ENCODE measurements around the gene RPS6KA2.

The RPS6KA2 gene

DNA sequence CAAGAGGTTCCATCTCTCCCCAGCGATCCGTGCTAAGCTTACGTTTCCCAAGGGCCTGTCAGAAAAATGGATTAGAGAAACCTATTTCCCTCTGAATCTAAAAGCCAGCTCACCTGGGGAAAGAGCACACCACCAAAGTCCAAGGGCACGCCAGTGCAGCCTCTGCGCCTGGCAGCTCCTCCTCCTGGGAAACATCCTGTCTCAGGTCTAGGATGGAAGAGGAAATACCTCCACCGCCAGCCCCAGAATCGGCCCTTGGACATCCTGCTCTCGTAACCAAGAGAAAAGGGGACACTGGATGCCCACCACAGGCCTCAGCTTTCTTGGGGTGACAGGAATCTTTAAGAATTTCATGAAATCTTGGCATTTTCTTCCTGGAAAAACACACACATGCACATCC is 59.2 kb downstream of the RPS6KA2 start:
- DNase-seq: no peak

DNA sequence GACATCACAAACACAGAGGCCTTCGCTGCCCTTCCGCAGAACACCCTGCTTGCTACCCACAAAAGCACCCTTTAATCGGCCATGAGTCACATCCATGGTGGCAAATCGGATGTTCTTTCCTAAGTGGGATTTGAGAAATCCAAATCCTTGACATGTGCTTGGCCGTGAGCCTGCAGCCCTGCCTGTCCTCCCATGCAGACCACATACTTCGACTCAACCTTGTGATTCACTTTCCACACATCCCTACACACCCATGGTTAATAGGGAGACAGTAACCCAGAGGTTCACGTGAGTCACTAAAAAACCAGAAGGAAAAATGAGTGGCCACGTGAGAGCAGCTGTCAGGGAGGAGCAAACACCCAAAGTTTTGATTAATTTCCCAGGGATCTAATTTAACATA is 59.9 kb downstream of the RPS6KA2 start:
- no peak for DNase-seq

DNA sequence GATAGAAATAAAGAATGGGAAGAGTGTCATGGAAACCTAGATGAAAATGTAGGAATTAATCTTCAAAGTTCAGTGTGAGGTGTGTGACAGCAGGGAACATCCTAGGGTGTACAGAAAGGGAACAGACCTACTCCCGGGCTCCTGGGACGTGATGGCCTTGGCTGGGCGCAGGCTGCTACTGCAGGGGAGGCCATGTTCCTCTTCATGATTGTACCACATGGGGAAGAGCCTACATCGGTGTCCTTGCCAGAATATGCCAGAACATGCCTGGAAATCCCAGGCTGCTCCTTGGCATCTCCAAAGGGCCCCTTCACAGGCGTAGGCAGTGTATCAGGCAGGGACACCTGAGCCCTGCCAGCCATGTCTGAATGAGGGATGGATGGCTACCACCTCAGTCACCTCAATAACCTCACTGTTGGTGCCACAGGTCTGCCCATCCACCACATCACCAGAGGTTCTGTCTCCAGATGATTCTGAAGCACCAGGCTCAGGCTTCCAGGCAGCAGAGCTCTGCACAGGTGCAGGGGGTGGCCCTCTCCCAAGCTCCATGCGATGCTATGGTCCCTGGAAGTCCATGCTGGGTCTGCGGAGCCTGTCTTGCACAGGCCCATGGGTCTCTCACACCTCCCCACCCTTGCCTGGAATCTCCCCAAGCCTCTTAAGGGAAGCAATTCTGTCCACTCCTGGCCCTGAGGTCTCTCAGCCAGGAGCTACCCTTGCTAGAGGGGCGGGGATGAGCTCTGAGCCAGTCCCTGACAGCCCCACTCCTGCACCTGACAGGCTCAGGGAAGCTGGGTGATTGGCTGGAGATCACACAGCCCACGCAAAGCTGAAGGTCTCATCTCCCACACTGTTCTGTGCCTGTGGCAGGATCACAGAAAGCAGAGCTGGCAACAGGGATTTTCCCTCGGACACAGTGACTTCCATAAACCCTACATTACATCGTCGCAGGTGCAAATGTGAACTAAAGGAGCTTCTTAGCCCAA is 60.7 kb downstream of the RPS6KA2 start:
- DNase-seq: no peak

DNA sequence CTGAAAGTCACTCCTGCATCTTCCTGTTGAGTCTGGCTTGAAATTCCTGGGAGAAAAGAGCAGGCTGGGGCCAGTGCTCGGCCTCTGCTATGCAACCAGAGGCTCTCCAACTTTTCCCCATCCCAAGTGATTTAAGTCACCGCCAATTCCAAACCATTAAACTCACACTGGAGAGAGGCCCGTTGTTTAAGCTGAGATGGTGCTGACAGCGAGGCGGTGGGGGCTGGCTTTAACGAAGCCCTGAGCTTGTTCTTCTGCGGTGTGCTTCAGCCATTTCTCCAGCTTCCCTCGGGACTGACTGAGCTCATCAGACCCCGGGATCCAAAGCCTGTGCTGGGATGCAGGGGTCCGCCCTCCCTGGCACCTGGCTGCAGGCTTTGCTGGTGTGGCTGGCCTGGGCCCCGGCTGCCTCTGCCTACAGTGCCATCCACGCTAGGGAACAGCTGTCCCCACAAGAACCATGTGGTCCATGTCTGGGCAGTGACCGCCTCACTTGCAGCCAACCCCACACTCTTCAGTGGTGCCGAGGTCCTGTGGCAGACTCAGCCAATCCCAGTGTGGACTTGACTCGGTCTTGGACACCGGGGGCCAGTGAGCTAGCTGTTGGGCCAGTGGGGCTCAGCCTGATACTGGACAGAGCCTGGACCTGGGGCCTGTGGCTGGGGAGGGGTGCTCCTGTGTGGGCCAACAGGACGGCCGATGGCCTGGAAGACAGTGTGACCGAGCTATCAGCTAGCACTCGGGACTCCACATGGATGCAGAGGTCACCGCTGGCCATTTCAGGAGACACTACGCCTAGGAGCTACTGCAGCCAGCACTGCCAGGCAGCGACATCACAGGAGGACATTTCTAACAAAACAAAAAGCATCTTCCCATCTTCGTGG is 61.7 kb downstream of the RPS6KA2 start:
- DNase-seq: no peak

DNA sequence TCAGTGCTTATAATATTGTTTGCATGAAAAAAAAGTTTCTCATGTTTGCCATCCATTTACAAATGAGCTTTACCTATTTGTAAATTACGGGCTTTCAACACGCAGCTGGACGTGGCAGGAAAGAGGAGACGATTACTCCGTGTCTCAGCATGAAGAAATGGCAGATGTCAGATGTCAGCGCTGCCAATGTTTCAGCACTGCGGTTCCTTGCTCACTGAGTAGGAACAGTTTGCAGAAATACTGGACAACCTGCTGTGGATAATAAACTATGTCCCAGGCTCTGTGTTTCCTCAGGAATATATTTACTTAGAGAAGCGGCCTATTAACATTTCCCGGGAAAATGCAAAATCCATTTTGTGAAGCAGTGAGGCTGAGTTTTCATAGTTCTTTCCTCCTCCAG is 63.2 kb downstream of the RPS6KA2 start:
- DNase-seq: no peak

DNA sequence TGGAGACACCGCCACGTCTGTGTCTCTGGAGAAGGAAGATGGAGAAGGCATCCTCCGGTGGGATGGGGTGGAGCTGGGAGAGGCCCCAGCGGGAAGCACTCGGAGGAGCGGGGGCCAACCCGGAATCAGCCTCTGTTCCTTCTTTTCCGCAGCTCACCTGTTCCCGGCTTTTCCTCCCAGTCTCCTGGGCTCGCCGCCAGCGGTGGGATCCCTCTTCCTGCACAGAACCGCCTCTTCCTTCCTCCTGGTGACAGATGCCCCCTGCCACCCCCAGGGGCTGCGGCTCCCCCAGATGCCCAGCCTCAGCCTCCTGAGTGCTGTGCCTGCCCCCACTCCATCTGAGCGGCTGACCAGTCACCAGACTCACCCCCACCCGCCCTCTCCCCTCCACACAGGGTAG is 63.9 kb downstream of the RPS6KA2 start:
- no peak for DNase-seq

DNA sequence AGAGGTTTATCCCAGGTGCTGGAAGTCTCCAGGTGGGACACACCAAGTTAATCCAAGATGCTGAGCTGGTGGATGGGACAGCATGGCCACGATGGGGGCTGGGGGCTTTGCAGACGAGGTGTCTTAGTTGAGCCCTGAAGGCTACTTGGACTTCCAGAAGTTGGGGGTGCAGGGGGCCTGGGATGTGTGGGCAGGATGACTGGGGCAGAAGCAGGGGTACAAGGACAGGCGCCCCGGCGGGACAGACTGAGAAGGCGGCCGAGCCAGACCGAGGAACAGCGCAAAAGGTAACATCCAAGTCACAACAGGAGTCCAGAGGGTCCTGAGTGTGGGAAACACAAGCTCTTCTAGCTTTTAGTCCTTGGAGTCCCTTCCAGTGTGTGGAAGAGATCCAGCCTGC is 64.3 kb downstream of the RPS6KA2 start:
- DNase-seq: no peak

DNA sequence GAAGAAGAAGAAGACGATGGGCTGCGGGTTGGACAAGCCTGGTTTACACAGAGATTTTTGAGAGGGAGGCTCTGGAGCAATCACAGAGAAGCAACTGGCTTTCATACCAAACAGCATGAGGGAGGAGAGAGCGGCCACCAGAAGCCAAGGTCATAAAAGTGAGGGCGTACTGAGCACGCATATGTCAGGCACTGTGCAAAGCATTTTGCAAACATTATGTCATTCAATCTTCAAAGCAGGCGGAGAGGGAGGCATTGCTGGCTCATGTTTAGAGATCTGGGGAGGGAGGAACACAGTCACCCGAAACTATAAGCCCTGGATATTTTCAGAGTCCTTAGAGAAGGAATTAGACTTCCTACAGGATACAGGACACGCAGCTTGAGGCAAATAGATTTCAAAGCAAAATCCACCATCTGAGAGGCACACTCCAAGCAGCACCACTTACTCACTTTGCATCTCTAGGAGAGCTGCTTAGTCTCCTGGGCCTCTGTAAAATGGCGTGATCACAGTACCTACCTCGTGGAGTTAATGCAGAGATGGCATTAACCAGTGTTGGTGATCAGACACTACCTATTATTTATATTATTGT is 65.2 kb downstream of the RPS6KA2 start:
- DNase-seq: no peak

DNA sequence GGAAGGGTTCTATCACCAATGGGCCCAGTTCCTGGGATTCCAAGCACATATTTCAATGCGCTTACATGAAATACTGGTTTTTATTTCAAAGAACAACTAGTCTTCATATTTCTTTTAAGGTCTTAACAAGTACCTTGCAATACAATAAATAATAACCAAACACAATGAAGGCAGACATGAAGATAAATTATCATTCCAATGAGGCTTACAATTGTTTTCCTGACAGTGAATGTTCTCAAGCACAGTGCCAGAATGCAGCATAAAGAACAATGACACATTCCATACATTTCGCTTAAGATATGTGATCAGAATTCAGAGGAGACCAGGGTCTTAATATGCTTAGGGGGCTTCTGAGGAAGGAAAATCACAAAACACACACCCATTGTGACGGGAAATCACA is 66.8 kb downstream of the RPS6KA2 start:
- no peak for DNase-seq

DNA sequence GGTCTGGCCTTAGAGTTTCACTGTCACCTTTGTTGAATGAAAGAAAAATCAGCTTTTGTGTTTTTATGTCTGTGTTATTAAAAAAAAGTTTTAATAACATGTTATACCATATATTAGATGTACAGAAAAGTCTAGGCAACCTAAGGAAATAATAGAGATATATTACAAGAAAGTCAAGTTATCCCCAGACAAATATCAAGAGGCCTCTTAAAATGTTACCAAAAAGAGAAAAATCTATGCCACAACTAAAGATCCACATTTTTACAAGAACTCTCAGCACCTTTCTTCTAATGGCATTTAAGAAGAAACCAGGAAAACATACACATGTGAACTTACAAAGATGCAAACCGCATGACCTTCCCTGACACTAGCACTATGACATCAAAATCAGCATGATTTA is 67.4 kb downstream of the RPS6KA2 start:
- no peak for DNase-seq

DNA sequence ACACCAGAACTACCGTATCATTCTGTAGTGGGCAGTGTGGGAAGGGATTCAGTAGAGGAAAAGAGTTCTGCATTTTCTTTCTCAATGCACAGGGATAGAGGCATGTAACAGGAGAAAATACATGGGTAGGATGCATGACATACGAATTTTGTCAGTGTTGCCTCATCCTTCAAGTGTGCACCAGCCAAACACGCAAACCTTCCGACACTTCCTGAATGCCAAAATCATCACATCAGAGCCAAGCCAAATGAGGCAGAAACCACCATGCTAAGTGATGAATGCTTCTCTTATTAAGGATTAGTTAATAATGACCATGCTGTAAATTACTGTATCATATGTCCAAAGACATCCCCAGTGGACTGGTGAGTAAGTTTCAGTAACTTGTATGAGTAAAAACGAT is 67.8 kb downstream of the RPS6KA2 start:
- DNase-seq: no peak

DNA sequence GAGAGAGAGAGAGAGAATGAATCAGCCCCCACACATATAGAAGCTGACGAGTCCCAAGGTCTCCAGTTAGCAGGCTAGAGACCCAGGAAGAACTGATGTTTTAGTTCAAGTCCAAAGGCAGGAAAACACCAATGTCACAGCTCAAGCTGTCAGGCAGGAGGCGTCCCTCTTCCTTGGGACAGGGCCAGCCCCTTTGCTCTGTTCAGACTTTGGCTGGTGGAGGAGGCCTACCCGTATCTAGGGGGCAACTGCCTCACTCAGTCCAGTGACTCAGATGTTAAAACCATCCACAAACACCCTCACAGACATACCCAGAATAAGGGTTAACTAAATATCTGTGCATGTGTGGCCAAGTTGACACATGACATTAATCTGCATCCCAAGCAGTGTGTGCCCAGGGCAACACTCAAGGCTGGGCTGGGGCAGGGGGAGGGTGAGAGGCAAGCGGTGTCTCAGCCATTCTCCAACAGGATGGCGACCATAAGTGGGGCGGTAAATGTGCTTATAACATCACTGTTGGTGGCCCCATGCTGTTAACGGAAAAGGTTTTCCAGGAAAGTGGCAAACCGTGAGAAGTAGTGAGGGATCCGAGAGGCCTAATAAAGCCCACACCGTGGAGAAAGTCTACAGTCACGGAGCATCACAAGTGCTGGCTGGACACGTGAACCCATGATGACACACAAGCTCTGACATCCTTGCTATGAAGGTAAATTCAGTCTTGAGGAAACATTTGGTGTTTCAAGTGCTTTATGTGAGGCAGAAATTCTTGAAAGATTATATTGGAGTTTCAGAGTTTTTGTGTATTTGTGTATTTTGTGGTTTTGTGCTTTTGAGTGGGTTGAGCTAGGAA is 68.7 kb downstream of the RPS6KA2 start:
- no peak for DNase-seq

DNA sequence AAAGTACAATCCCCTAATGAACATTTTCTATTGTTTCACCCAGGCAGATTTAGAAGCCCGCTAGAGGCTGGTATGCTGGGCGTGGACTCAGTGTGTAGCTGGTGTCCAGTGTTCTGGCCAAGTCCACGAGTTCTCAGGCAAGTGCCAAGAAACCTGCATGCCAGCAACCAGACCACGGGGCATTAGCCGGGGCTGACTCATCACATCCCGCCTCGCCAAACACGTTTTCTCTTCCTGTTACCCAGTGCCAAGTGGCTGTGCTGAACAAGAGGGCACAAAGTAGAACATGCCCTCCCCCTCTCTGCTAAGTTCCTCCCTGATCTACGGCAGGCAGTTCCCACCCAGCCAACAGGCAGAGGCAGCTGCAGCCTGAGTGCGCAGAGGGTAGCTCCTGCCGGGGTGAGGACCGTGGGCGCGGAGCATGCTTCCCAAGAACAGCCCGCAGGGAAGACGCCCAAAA is 70.2 kb downstream of the RPS6KA2 start:
- peak; percentile 45 for DNase-seq

DNA sequence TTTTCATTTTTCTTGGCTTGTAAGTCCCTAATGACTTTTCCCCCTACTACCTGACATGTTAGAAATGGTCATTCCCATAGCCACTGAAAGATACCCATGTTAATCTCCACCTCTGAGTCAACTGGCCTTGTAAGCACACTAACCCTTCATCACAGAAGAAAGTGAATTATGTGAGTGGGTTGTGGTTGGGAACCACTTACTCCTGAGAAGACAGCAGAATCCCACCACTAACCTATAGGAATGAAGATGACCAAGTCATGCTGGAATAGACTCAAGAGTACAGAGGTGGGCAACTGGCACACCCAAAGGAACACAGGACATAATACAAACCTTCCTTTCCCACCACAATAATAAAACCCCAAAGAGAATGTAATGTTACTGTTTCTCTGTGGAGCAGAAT is 70.7 kb downstream of the RPS6KA2 start:
- DNase-seq: no peak

DNA sequence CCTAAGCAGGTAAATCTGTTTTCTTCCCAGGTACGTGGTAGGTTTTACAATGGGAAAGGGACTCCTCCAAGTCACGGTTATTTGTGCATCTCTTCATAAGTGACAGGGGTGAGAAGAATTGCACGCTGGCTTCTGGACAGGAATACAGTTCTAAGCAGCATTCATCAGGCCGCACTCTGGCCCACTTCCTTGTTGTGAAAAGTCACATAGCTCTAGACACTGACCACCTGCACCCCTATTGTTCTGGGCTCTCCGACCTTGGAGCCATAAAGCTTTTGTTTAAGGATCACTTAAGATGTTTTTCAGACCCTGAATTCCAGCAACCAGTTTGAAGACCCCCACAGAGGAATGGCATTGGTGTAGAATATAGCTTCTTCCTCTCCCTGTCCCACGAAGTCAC is 72.0 kb downstream of the RPS6KA2 start:
- DNase-seq: no peak

DNA sequence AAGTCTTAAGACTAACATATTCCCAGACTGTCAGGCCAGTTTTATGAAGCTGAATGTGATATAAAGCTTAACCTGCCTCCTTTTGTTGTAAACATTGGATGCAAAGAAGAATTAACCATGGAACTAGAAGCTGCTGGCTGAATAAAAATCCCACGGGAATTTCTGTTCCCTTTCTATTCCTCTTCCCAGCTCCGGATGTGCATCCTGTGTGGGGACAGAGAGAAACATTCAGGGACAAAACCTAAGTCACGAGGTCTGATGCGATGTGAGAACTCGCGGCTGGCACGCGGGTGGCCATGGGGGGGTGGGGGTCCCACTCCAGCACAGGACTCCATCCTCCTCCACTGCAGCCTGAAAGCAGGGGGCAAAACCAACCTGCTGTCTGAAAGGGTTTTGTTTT is 72.7 kb downstream of the RPS6KA2 start:
- DNase-seq: no peak

DNA sequence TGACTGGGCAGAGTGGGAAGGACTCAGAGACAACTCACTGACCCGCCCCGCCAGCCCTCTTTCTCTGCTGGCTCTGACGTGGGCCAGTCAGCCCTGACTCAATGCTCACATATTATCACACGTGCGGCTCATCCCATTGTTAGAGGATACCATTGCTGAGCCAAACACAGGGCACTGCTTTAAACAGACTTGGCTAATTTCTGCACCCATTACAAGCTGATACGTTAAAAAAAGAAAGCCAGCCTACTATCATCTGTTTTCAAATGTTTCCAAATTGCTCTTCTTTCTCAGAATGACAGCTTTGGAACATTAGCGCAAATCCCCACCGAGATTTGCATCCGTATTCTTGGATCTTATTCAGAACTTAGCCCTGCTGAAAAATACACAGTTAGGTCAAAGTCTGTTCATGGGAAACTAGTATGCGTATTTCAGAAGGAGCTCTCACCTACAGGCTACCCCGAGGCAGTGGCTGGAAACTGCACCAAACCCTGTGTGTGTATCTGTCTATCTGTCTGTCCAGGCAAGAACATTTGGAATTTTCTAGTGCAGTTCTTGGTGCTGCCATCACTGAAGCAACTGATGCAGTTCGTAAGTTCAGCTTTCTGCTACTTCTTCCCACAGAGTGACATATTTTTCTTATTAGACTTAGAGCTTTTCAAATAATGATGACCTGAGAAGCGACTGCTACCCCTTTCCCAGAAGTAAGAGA is 73.3 kb downstream of the RPS6KA2 start:
- DNase-seq: no peak

DNA sequence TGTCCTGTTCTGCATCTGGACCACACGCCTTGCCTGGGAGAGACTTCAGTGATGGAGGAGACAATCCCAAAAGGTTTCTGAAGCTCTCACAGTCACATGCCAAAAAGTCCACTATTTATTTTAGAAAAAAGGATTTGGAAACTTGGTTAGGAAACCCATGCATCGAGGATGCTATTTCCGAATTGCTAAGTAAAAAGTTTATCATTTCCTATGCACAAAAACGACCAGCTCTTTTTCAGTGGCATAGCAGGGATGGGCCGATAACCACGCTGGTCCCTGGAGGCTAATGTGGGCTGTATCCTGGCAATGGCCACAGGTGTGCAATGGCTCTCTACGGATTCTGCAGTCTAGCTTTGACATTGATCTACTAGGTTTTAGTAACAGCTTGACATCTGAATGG is 74.5 kb downstream of the RPS6KA2 start:
- DNase-seq: no peak

DNA sequence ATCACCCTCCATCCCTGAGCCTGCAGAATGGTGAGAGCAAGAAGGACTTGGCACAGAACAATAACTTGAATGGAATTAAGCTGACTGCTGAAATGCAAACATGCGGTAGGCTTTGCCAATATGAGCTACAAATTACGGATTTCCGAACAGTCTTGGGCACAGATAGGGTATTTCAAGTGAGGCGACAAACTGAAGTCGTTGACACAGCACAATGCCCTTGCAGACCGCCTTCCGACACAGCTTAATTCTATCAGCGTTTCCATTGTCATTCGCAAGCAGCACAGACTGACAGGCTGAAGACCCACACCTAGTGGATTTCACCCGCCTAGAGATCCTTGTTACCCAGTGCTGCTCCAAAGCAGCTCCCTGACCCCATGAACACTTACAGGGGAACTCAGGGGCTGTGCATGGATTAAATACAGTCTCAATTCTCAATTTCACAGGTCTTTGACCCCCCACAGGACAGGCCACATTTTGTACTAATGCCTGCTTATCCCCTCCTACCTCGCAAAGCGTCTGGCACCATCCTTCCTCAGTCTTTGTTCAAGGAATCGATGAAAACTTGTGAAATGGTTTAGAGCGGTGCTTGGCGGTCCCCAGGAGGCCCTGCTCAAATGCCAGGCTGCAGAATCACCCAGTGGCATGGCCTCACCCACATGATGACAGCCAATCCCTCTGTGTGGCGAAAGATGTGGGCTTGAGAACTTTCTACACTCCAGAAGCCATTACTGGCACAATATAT is 75.1 kb downstream of the RPS6KA2 start:
- no peak for DNase-seq

DNA sequence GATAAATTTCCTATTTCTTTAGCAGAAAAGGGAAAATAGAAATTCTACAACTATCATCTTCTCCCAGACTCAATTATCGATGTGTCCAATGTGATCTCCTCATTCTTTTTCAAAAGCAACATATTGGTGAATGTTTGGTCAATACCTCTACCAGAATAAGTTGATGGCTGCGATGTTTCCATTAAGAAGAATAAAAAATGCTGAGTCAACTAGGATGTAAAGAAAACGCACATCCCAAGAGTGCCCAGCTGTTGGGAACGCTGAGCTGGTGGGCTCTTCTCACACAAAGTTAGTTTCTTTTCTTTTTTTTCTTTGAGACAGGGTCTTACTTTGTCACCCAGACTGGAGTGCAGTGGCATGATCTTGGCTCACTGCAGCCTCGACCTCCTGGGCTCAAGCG is 80.4 kb downstream of the RPS6KA2 start:
- no peak for DNase-seq

Data from GDM1 (cell line).